HepG2 (cell line): ENCODE results near the gene KDM5A. TPM values are rescaled to one million over a fixed set of nuclear protein-coding genes. Genes with fewer than 3 reads are reported as not detected.

ENCODE experiments used
- DPF2 ChIP-seq: sonication (generic); formaldehyde crosslinking; IDR thresholded peaks from 2 replicates; pipeline ENCODE4 v1.4.0; 2020; ENCODE audit warnings: mild to moderate bottlenecking, low read depth, missing genetic modification reagents, borderline replicate concordance
- FIP1L1 ChIP-seq: fragments of 200-400 bp; formaldehyde crosslinking; IDR thresholded peaks from 2 replicates; pipeline ENCODE4 v1.6.1; 2018; ENCODE audit warnings: low read depth, mild to moderate bottlenecking, low read length, moderate library complexity, borderline replicate concordance; ENCODE audit not compliant: insufficient read depth
- GTF3A ChIP-seq: sonication (generic); formaldehyde crosslinking; conservative IDR thresholded peaks from 2 replicates; pipeline ENCODE4 v1.4.0; 2020; ENCODE audit warnings: mild to moderate bottlenecking, missing genetic modification reagents
- GZF1 ChIP-seq: sonication (generic); formaldehyde crosslinking; IDR thresholded peaks from 2 replicates; pipeline ENCODE4 v1.5.1; 2020; ENCODE audit warnings: mild to moderate bottlenecking, missing genetic modification reagents
- KMT2B ChIP-seq: IDR thresholded peaks from 2 replicates; pipeline ENCODE4 v1.6.1; 2016; ENCODE audit warnings: missing genetic modification reagents, missing compliant biosample characterization
- LBX2 ChIP-seq: sonication (generic); formaldehyde crosslinking; IDR thresholded peaks from 2 replicates; pipeline ENCODE4 v1.5.0; 2020; ENCODE audit warnings: missing genetic modification reagents, mild to moderate bottlenecking, borderline replicate concordance
- MXD4 ChIP-seq: IDR thresholded peaks from 2 replicates; pipeline ENCODE4 v1.6.1; 2016; ENCODE audit warnings: mild to moderate bottlenecking, missing biosample characterization, missing genetic modification reagents
- NFYC ChIP-seq: IDR thresholded peaks from 2 replicates; pipeline ENCODE4 v1.6.1; 2016; ENCODE audit warnings: missing genetic modification reagents, missing compliant biosample characterization
- PITX1 ChIP-seq: sonication (generic); formaldehyde crosslinking; IDR thresholded peaks from 2 replicates; pipeline ENCODE4 v1.5.1; 2020; ENCODE audit warnings: mild to moderate bottlenecking, missing genetic modification reagents
- THAP7 ChIP-seq: sonication (generic); formaldehyde crosslinking; IDR thresholded peaks from 2 replicates; pipeline ENCODE4 v1.8.1; 2023; ENCODE audit warnings: mild to moderate bottlenecking, missing genetic modification reagents
- ZC3H4 ChIP-seq: sonication (generic); formaldehyde crosslinking; IDR thresholded peaks from 2 replicates; pipeline ENCODE4 v1.4.0; 2020; ENCODE audit warnings: missing genetic modification reagents, borderline replicate concordance
- ZNF143 ChIP-seq: sonication (generic); formaldehyde crosslinking; IDR thresholded peaks from 2 replicates; pipeline ENCODE4 v1.4.0; 2020; ENCODE audit warnings: missing genetic modification reagents
- ZNF382 ChIP-seq: sonication (generic); formaldehyde crosslinking; IDR thresholded peaks from 2 replicates; pipeline ENCODE4 v1.5.0; 2020; ENCODE audit warnings: missing genetic modification reagents, mild to moderate bottlenecking, borderline replicate concordance
- ZNF547 ChIP-seq: sonication (generic); formaldehyde crosslinking; IDR thresholded peaks from 2 replicates; pipeline ENCODE4 v1.5.1; 2020; ENCODE audit warnings: mild to moderate bottlenecking, missing genetic modification reagents
- polyA plus RNA-seq, 8 experiments: library from polyadenylated mRNA; depleted of rRNA in 3 of 8; stranded (reverse) in 7 of 8; unstranded in 1 of 8; fragments of >200 nt; fragmentation: Illumina TruSeq in 4 of 8; extraction: Trizol in 4 of 8; gene quantifications; 2 replicates each; pipeline versions ENCODE4 v1.2.1 to v1.2.3, GENCODE V29; 2011 to 2016; ENCODE audit warnings: low read depth in 4 of 8, missing spikeins in 1 of 8, mixed read lengths in 1 of 8; ENCODE audit not compliant: insufficient read depth in 1 of 8
- total RNA-seq, 5 experiments: library from RNA; depleted of rRNA; stranded (reverse); fragments of >200 nt; fragmentation: Illumina TruSeq; extraction: Trizol; gene quantifications; 2 replicates each; pipeline ENCODE4 v1.2.3, GENCODE V29; 2016; ENCODE audit warnings: low read depth in 1 of 5
- TF ChIP-seq, protein P1 (sequence below): sonication (generic); formaldehyde crosslinking; IDR thresholded peaks from 2 replicates; pipeline ENCODE4 v1.4.0; 2020; ENCODE audit warnings: mild to moderate bottlenecking, missing genetic modification reagents
- TF ChIP-seq, protein P2 (sequence below): sonication (generic); formaldehyde crosslinking; IDR thresholded peaks from 2 replicates; pipeline ENCODE4 v1.5.0; 2020; ENCODE audit warnings: mild to moderate bottlenecking, missing genetic modification reagents
- TF ChIP-seq, protein P3 (sequence below): sonication (generic); formaldehyde crosslinking; IDR thresholded peaks from 2 replicates; pipeline ENCODE4 v1.9.0; 2021; ENCODE audit warnings: missing genetic modification reagents, mild to moderate bottlenecking, borderline replicate concordance

KDM5A gene
- total and polyA plus RNA-seq, 2 of the 13 experiments (the other 11 are each of a cell fraction or from before 2014, with no cell fraction given) = 12.0 to 29.2 TPM

DNA sequence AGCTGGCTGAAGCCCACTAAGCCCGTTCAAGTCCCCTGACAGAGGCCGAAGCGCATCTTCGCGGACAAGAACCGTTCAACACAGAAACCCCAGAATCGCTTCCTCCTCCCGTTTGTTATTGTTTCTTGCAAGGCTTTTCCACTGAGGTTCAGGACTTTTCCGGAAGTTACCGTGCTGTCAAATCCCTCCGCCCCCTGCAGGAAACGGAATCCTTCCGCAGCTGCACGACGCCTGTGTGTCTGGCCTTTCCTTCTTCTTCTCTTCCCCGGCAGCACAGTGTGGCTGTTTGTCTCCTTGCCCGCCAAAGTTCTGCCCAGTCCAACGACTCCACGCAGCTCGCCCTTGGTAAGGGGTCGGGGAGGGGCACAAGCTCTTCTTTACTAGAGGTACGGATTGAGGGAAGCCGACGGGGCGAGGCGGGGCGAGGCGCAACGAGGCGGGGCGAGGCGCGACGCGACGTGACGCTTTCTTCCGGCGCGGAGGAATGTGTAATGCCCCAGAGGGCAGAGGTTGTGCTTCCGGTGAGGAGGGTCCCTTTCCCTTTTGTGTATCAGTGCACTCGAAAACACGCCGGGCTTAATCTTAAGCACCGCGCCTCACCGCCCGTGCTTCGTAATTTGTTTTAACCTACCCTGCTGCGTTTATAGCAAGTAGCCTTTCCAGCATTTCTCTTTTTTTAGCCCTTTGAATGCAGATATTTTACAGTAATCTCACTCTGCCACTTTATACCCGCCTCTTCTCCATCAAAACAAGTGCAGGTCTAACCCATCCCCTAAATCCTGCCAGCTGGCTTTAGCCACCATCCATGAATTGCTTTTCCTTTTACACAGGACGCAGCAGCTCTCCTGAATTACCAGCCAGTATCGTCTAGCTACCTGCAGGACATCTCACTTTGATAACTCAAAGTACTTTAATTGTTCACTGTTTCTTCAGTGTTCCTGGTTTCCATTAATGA lies at the start of gene KDM5A (continued):
- TF ChIP-seq, protein P1, sequence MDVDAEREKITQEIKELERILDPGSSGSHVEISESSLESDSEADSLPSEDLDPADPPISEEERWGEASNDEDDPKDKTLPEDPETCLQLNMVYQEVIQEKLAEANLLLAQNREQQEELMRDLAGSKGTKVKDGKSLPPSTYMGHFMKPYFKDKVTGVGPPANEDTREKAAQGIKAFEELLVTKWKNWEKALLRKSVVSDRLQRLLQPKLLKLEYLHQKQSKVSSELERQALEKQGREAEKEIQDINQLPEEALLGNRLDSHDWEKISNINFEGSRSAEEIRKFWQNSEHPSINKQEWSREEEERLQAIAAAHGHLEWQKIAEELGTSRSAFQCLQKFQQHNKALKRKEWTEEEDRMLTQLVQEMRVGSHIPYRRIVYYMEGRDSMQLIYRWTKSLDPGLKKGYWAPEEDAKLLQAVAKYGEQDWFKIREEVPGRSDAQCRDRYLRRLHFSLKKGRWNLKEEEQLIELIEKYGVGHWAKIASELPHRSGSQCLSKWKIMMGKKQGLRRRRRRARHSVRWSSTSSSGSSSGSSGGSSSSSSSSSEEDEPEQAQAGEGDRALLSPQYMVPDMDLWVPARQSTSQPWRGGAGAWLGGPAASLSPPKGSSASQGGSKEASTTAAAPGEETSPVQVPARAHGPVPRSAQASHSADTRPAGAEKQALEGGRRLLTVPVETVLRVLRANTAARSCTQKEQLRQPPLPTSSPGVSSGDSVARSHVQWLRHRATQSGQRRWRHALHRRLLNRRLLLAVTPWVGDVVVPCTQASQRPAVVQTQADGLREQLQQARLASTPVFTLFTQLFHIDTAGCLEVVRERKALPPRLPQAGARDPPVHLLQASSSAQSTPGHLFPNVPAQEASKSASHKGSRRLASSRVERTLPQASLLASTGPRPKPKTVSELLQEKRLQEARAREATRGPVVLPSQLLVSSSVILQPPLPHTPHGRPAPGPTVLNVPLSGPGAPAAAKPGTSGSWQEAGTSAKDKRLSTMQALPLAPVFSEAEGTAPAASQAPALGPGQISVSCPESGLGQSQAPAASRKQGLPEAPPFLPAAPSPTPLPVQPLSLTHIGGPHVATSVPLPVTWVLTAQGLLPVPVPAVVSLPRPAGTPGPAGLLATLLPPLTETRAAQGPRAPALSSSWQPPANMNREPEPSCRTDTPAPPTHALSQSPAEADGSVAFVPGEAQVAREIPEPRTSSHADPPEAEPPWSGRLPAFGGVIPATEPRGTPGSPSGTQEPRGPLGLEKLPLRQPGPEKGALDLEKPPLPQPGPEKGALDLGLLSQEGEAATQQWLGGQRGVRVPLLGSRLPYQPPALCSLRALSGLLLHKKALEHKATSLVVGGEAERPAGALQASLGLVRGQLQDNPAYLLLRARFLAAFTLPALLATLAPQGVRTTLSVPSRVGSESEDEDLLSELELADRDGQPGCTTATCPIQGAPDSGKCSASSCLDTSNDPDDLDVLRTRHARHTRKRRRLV (CRISPR knock-in tag) = 0 out of 2 replicates have a peak, but pooled peaks have one; percentile 52
- TF ChIP-seq PITX1 (CRISPR knock-in tag) (peak; percentile 68), ZNF547 (peak; percentile 22; the same call in 1 of the 2 replicates), GTF3A (no peak), GZF1 (CRISPR knock-in tag) (no peak), LBX2 (CRISPR knock-in tag) (no peak), DPF2 (CRISPR knock-in tag) (no peak), FIP1L1 (peak; percentile 54; the same call in 1 of the 2 replicates), ZNF382 (CRISPR knock-in tag) (no peak), ZC3H4 (no peak), KMT2B (CRISPR knock-in tag) (peak; percentile 95), ZNF143 (CRISPR knock-in tag) (peak; percentile 59; the same call in 1 of the 2 replicates), NFYC (CRISPR knock-in tag) (peak; percentile 22; the same call in 1 of the 2 replicates), THAP7 (no peak), MXD4 (CRISPR knock-in tag) (no peak)
- TF ChIP-seq, protein P2, sequence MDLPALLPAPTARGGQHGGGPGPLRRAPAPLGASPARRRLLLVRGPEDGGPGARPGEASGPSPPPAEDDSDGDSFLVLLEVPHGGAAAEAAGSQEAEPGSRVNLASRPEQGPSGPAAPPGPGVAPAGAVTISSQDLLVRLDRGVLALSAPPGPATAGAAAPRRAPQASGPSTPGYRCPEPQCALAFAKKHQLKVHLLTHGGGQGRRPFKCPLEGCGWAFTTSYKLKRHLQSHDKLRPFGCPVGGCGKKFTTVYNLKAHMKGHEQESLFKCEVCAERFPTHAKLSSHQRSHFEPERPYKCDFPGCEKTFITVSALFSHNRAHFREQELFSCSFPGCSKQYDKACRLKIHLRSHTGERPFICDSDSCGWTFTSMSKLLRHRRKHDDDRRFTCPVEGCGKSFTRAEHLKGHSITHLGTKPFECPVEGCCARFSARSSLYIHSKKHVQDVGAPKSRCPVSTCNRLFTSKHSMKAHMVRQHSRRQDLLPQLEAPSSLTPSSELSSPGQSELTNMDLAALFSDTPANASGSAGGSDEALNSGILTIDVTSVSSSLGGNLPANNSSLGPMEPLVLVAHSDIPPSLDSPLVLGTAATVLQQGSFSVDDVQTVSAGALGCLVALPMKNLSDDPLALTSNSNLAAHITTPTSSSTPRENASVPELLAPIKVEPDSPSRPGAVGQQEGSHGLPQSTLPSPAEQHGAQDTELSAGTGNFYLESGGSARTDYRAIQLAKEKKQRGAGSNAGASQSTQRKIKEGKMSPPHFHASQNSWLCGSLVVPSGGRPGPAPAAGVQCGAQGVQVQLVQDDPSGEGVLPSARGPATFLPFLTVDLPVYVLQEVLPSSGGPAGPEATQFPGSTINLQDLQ (CRISPR knock-in tag) = 0 out of 2 replicates have a peak, but pooled peaks have one; percentile 4
- TF ChIP-seq, protein P3, sequence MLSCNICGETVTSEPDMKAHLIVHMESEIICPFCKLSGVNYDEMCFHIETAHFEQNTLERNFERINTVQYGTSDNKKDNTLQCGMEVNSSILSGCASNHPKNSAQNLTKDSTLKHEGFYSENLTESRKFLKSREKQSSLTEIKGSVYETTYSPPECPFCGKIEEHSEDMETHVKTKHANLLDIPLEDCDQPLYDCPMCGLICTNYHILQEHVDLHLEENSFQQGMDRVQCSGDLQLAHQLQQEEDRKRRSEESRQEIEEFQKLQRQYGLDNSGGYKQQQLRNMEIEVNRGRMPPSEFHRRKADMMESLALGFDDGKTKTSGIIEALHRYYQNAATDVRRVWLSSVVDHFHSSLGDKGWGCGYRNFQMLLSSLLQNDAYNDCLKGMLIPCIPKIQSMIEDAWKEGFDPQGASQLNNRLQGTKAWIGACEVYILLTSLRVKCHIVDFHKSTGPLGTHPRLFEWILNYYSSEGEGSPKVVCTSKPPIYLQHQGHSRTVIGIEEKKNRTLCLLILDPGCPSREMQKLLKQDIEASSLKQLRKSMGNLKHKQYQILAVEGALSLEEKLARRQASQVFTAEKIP (CRISPR knock-in tag) = no peak
